ENCODE measurements around the gene CFAP221.

CFAP221 gene

GRCh38 chr2:119544075-119544938 lies at the start of gene CFAP221:
Gene CFAP221, plus strand, starts transcription at chr2:119544449. Its CDS starts 1,683 bp downstream, at chr2:119546132.
- peak; percentile 10 for DNase-seq (ENCODE audit: low read depth, low spot score)

GRCh38 chr2:119495948-119496347 lies 48.3 kb upstream of the CFAP221 start:
- DNase-seq (ENCODE audit: low read depth, low spot score) = no peak

GRCh38 chr2:119496682-119497081 lies 47.6 kb upstream of the CFAP221 start:
- DNase-seq (ENCODE audit: low read depth, low spot score) = no peak

GRCh38 chr2:119508756-119509155 lies 35.5 kb upstream of the CFAP221 start:
- DNase-seq (ENCODE audit: low read depth, low spot score) = no peak

- DNase-seq (ENCODE audit: low read depth, low spot score) = no peak
These were observed 32.3 kb upstream of the CFAP221 start for GRCh38 chr2:119511989-119512388.

- DNase-seq (ENCODE audit: low read depth, low spot score) = no peak
These were observed 31.3 kb upstream of the CFAP221 start for GRCh38 chr2:119512946-119513345.

GRCh38 chr2:119513832-119514231 lies 30.4 kb upstream of the CFAP221 start:
- DNase-seq (ENCODE audit: low read depth, low spot score) = no peak

- DNase-seq (ENCODE audit: low read depth, low spot score) = no peak
These were observed 28.1 kb upstream of the CFAP221 start for GRCh38 chr2:119516121-119516520.

- DNase-seq (ENCODE audit: low read depth, low spot score) = no peak
These were observed 26.8 kb upstream of the CFAP221 start for GRCh38 chr2:119517433-119517832.

GRCh38 chr2:119518401-119519056 lies 25.7 kb upstream of the CFAP221 start:
- no peak for DNase-seq (ENCODE audit: low read depth, low spot score)

GRCh38 chr2:119519057-119519408 lies 25.2 kb upstream of the CFAP221 start:
- DNase-seq (ENCODE audit: low read depth, low spot score) = no peak

GRCh38 chr2:119520696-119521432 lies 23.4 kb upstream of the CFAP221 start:
- DNase-seq (ENCODE audit: low read depth, low spot score) = no peak

- no peak for DNase-seq (ENCODE audit: low read depth, low spot score)
These were observed 22.7 kb upstream of the CFAP221 start for GRCh38 chr2:119521433-119522050.

- DNase-seq (ENCODE audit: low read depth, low spot score) = no peak
These were observed 21.6 kb upstream of the CFAP221 start for GRCh38 chr2:119522671-119523070.

- DNase-seq (ENCODE audit: low read depth, low spot score) = no peak
These were observed 20.8 kb upstream of the CFAP221 start for GRCh38 chr2:119523383-119523951.

GRCh38 chr2:119523952-119524694 lies 20.1 kb upstream of the CFAP221 start, which contains the start of gene SCTR:
Gene SCTR, minus strand, starts transcription at chr2:119524483. Its CDS starts 257 bp downstream, at chr2:119524226.
- no peak for DNase-seq (ENCODE audit: low read depth, low spot score)

- DNase-seq (ENCODE audit: low read depth, low spot score) = no peak
These were observed 18.6 kb upstream of the CFAP221 start for GRCh38 chr2:119525614-119526013.

- no peak for DNase-seq (ENCODE audit: low read depth, low spot score)
These were observed 16.2 kb upstream of the CFAP221 start for GRCh38 chr2:119527999-119528398.

GRCh38 chr2:119531292-119531691 lies 13.0 kb upstream of the CFAP221 start:
- no peak for DNase-seq (ENCODE audit: low read depth, low spot score)

GRCh38 chr2:119533560-119533959 lies 10.7 kb upstream of the CFAP221 start:
- no peak for DNase-seq (ENCODE audit: low read depth, low spot score)

GRCh38 chr2:119536211-119536610 lies 8.0 kb upstream of the CFAP221 start:
- no peak for DNase-seq (ENCODE audit: low read depth, low spot score)
